Measurements from ENCODE around the gene LENG1.
"Not testable (repeated sequence)": the region's sequence is repeated elsewhere in the genome, so short reads cannot be mapped to it uniquely, and the experiment has no call there.

Gene LENG1

DNA sequence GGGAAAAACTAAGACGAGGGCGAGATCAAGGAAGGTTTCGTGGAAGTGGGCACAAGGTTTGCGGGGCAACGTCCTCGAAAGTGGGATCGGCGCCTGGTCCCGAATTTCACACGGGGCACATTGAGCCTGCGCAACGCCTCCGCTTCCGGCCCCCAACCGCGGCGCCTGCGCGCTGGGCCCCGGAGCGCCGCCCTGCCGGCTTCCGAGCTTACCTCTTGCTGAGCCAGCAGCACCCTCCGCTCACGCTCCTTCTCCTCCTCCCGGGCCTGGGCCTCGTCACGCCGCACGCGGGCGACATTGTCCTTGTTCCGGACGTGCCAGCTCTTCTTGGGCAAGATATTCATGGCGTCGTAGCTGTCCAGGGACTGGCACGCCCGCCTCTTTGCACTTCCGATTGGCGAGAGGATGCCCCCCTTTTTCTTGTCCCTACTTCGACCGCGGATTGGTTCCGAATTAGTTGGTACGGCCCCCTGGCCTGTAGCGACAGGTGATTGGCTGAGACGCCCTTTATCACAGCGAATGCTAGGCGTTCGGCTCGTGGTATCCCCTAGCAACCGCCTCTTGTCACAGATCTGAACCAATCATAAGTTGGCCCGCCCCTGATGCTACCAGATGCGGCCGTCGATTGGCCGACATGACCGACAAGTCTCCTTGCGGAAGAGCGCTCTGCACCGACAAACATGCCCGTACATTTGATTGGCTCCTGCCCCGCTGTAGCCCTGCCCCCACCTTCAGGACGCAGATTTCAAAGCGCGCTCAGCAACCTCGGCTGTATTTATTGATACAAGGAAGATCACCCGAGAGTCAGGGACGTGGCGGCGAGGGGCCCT is at the start of gene LENG1:
Gene LENG1 (minus strand): TSS at position 370 of the 830 bp plus-strand sequence. CDS start 26 bp downstream, at position 344.
- peak; percentile 97 for DNase-seq

DNA sequence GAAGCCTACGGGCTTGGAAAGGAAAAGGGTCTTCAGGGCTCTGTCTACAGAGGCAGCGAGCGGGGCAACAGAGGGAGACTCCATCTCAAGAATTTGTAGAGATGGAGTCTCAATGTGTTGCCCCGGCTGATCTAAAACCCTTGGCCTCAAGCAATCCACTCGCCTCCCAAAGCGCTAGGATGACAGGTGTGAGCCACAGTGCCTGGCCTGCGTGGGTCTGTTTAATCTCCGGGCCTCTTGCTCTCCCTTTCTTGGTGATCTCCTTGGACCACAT is 49.2 kb upstream of the LENG1 start:
- no peak for DNase-seq

DNA sequence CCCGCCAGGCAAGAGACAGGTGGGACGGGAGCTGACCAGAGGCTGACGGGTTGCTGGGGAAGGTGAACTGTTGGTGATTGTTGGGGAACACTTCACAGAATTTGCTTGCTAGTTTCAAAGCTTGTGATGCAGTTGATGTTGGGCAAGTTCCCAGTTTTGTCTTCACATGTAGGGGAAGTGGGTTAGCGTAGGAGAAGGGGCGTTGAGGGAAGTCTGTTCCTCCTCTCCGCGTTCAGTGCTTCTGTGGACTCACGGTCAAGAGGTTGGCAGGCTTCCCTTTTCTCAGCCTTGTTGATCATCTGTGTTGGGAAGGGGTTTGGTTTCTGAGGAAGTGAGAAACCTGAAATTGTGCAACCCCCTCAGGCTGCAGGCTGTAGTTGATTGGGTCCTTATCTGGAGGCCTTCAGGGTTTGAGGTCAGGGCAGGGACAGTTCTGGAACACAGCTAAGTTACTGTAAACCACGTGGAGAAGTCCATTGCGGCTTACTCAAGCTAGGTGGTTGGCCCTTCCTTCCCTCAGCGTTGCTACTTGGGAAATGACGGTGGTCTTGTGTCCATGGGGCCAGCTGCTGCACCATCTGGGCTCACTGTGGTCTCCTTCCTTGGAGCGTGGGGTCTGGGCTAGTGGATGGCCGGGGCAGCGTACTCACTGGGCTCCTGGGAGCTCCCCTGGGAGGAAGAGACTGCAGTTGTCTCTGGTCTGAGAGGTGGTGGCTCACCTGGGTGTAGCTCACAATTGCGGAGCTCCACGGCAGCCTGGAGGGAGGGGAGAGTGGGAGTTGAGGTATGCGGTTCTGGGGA is 48.7 kb upstream of the LENG1 start:
- DNase-seq, result peak; percentile 16

DNA sequence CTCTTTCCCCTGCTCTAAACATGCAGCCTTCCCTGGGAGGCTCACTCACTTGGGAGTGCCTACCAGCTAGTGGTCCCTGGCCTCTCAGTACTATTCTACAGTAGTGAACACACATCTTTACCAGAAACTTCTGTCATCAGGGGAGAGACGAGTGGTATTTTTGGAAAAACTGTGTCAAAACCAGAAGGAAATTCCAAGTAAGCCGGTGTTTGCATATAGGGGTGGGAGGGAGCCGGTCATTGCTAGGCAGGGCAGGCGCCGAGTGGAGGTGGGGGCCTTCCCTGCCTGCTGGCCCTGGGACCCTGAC is 48.1 kb upstream of the LENG1 start:
- no peak for DNase-seq

DNA sequence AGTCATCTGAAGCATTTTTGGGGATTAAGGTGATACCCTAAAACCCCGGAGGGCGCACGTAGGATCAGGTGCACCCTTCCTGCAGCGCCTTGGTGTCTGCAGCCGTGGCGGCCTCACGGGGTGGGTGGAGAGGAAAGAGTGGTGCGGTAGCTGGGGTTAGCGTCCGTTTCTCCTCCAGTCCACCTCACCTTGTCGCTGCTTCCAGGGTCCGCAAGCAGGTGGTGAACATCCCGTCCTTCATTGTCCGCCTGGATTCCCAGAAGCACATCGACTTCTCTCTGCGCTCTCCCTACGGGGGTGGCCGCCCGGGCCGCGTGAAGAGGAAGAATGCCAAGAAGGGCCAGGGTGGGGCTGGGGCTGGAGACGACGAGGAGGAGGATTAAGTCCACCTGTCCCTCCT is 47.7 kb upstream of the LENG1 start:
- DNase-seq, result not testable (repeated sequence)

DNA sequence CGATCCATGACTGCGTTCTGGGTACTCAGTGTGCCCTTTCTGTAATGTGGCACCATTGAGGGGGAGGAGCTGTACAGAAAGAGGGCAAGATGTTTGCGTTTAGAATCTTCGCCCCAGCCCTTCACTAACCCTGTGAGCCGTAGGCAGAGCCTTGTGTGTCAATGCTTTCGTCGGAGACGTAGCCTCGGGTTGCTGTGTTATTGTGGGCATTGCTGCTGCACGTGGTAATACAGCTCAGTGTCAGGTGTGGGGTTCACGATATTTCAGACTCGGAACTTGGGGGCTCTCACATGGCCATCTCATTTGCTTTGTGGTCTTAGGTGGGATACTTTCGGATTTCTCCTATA is 47.3 kb upstream of the LENG1 start:
- no peak for DNase-seq

DNA sequence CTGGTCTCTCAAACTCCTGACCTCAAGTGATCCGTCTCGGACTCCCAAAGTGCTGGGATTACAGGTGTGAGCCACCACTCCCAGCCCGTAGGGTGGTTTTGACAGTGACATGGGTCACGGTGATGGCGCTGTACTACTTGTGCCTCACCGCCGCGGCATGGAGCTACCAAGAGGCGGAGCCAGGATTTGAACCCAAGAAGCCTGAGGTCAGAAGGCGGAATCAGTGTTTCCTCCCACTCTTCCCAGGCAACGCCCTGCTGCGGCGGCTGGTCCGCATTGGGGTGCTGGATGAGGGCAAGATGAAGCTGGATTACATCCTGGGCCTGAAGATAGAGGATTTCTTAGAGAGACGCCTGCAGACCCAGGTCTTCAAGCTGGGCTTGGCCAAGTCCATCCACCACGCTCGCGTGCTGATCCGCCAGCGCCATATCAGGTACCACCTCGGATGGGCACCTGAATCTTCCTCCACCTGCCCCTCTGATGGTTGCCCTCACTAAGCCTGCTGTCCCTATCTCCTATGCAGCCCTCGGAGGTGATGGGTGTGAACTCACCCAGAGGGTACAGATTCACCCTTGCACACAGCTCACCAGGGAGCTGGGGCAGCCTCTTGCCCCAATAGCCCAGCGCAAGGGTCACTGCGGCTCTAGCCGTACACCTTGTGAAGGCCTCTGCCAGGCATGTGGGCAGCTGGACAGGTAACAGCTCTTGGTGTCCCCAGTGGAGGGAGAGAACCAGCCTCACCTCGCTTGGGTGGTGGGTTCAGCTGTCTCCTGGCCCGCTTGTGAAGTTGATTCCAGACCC is 46.7 kb upstream of the LENG1 start:
- no peak for DNase-seq

DNA sequence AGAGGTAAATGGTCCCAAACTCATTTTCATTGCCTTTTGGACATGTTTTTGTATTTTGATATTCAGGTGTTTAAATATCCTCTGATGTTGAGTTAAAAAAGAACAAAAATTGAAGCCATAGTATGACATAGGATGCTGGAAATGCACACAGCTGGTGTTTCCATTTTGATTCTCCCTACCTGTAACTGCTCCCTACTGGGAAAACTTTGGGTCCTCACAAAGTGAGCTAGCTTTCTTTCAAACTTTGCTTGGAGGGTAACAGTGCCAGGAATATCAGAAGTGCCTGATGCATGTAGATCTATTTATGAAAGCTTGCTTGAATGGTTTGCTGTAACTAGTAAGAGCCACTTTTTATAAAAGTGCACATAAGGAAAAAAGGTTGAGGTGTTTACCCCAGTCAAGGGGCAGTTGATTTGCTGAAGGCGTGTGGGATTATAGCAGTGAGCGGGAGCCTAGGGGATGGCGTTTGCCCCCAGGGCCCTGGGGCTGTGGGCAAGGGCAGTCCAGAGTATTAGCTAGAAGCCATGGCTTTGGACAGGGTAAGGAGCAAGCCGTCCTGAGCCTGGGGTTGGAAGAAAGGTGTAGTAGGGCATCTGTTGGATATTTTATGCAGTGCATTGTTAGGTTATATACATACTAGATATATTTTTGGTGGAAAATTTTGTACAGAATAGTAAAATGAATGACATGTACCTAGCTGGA is 45.4 kb upstream of the LENG1 start:
- DNase-seq, result no peak

DNA sequence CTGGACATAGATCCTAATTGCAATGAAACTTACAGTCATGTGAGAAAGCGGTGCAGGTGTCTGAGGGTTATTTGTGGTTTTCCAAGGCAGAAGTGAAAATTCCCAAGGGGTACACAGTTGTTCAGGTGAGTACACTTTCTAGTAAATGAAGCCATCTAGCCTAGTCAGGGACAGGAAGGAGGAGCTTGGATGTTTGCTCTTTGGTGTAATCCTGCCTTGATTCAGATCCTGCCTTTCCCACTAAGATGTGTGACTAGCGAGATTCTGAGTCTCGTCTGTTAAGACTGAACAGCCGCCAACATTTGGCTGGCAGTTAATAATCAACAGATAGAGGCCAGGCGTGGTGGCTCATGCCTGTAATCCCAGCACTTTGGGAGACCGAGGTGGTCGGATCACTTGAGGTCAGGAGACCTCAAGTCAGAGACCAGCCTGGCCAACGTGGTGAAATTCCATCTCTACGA is 43.7 kb upstream of the LENG1 start:
- DNase-seq, result no peak

DNA sequence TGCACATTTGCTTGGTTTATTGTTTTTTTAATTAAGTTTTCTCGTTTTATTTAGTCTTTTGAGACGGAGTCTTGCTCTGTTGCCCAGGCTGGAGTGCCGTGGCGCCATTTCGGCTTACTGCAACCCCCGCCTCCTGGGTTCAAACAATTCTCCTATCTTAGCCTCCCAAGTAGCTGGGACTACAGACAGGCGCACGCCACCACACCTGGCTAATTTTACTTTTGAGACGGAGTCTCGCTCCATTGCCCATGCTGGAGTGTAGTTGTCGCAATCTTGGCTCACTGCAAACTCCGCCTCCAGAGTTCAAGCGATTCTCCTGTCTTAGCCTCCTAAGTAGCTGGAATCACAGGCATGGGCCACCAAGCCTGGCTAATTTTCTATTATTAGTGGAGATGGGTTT is 42.5 kb upstream of the LENG1 start:
- DNase-seq, result no peak

DNA sequence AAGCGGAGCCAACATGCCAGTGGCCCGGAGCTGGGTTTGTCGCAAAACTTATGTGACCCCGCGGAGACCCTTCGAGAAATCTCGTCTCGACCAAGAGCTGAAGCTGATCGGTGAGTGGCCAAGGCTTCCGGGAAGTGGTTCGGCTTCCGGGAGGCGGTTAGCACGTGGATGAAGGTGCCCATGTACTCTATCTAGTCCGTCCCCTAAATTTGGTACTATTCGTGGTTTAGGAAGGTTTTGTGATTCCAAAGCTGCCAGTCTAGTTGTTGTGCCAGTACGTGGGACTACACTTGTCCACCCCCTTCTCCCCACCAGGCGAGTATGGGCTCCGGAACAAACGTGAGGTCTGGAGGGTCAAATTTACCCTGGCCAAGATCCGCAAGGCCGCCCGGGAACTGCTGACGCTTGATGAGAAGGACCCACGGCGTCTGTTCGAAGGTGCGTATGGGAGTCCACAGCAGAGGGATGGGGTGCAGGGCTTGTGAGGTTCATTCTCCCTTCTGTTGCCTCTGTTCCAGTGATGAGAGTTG is 41.7 kb upstream of the LENG1 start:
- no peak for DNase-seq

DNA sequence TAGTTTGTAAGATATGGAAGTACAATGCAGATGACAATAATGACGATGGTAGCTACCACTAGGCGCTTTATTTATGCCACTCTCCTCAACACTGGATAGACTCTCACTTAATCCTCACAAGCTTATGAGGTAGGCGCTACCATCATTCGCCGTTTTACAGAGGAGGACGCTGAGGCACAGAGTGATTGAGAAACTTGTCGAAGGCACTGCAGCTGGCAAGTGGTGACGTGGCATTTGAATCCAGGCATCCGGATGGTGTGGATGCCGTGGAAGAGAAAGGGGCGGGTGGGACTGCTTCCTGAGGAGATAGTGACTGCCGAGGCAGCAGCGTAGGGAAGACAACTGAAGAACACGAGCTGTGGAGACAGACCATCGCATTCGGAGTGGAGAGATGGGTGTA is 39.9 kb upstream of the LENG1 start:
- DNase-seq, result no peak

DNA sequence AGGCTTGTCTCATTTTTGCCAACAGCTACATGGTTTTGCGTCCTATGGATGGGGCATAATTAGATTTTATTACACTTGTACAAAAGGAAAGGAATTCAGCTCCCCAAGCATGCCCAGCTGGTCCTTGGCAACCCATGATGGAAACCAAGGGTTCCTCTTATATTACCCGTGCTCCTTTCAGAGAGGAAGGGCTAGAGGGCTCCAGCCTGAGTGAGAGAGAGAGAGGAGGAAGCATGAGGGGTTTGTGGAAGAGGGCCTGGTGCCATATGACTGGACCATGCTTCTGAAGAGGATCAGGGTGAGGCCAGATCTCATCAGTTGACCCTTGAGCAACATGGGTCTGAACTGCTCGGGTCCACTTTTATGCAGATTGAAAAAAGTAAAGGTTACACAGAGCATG is 37.6 kb upstream of the LENG1 start:
- no peak for DNase-seq

DNA sequence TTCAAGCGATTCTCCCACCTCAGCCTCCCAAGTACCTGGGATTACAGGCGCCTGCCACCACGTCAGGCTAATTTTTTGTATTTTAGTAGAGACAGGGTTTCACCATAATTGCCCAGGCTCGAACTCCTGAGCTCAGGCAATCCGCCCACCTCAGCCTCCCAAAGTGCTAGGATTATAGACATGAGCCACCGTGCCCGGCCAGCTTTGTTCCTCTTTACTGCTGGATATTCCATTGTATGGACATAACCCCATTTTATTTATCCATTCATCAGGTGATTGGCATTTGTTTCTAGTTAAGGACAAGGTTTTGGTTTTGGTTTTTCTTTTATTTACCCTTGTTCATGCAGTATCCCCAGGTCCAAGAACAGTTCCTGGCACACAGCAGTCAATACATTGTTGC is 37.0 kb upstream of the LENG1 start:
- DNase-seq, result no peak

DNA sequence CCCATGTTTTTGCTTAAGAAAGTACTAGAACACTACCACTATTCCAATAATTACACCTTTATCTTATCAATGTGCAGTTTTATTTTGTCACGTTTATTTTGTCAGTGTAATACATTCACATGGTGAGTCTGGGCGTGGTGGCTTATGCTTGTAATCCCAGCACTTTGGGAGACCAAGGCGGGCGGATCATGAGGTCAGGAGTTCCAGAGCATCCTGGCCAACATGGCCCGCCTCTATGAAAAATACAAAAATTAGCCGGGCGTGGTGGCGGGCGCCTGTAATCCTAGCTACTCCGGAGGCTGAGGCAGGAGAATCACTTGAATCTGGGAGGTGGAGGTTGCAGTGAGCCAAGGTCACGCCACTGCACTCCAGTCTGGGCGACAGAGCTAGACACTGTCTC is 34.9 kb upstream of the LENG1 start:
- not testable (repeated sequence) for DNase-seq

DNA sequence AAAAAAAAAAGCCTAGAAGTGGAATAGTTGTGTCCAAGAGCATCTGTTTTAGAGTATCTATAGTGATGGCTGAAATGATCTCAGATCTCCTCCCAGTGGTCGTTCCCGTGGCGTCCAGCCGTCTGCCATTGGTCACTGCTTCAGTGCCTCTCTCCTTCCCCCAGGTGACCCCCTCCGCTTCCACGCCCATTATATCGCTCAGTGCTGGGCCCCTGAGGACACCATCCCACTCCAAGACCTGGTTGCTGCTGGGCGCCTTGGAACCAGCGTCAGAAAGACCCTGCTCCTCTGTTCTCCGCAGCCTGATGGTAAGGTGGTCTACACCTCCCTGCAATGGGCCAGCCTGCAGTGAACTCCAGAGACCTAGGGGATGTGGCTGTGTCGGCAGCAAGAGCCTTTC is 33.5 kb upstream of the LENG1 start:
- DNase-seq, result no peak

DNA sequence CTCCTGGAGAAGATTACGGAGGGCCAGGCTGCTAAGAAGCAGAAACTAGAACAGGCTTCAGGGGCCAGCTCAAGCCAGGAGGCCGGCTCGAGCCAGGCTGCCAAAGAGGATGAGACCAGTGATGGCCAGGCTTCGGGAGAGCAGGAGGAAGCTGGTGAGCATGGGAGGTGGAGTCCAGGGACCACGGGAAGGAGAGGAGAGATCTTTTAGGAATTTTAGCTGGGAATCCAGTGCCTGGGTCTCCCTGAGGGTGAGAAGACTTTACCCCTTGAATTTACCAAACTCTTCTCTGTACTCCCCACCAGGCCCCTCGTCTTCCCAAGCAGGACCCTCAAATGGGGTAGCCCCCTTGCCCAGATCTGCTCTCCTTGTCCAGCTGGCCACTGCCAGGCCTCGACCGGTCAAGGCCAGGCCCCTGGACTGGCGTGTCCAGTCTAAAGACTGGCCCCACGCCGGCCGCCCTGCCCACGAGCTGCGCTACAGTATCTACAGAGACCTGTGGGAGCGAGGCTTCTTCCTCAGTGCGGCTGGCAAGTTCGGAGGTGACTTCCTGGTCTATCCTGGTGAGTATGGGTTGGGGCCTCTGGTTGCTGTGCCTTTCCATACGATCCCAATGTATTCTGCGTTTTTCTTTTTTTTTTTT is 32.4 kb upstream of the LENG1 start:
- no peak for DNase-seq

DNA sequence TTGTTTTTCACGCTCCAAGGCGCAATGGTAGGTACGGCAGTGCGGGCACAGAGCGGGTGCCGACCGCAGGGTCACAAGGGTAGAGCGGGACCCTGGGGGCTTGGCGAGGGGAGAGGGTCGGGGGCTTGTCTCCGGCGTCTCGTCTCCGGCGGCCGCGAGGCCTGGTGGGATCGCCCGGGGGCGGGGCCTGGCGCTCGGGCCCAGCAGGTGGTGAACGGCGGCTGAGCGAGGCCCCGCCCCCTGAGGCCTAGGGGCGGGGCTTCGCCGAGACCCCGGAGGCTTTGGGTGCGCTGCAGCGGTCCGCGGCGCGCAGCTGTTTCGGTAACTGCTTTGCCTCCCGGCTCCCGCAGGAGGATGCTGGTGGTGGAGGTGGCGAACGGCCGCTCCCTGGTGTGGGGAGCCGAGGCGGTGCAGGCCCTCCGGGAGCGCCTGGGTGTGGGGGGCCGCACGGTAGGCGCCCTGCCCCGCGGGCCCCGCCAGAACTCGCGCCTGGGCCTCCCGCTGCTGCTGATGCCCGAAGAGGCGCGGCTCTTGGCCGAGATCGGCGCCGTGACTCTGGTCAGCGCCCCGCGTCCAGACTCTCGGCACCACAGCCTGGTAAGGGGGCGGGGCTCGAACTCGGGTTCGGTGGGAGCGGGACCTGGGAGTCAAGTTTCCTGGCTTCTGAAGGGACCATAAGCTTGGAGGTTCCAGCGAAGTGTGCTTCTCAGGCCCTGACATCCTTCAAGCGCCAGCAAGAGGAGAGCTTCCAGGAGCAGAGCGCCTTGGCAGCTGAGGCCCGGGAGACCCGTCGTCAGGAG is 31.7 kb upstream of the LENG1 start, which contains the start of gene TSEN34:
Gene TSEN34 (plus strand): TSS at position 298 of the 800 bp plus-strand sequence. CDS start 57 bp downstream, at position 355.
- DNase-seq, result peak; percentile 78

DNA sequence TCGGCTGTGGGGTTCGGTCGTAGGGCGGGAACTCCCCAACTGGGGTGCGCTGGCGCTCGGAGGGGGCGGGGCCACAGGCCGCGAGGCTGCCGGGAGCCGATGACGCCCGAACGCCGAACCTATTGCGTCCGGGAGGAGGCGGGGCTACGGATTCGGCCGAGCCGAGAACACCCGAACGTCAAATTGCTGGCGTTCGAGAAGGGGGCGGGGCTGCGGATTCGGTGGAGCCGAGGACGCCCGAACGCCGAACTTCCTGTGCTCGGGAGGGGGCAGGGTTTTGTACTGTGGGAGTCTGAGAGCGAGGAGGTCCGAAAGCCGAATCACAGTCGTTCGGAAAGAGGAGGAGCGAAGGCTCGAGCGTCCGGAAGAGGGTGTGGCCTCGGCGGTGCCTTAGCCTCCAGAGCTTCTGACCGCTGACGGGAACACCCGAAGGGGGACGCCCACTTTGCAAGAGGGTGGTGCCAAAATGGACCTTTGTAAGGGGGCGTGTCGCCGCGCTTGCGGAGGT is 31.0 kb upstream of the LENG1 start:
- DNase-seq, result peak; percentile 100

DNA sequence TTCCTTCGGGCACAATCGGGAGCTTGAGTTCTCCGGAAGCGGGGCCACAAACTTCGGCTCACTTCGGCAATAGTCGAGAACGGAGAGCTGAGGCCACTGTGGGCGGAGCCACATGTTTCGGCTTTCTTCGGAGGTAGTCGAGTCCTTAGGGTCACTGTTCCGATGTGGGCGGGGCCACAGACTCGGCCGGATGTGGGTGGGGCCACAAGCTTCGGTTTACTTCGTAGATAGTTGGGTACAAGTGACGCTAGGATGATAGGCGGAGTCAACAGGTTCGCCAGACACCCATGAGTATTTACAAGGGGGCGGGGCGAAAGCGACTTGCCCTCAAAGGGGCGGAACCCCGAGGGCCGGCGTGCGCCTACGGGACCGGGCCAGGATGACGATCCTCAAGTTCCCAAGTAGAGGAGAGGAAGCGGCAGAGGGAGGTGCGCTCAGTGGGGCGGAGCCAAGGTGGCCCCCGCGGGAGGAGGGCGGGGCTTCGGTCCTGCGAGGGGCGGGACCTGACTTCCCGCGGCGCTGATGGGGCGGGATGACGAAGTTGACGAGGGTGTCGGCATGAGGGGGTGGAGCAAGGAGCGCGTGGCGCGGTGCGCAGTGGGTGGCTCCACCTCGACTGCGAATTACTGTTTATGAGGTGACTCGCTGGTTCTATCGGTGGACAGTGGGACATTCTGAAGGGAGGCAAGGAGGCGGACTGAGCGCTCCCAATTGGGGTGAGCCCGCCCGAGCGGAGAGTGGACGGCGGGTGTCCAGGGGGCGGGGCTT is 30.4 kb upstream of the LENG1 start:
- peak; percentile 100 for DNase-seq
